ENCODE data around the gene WFIKKN2. TPM values are rescaled to one million over a fixed set of nuclear protein-coding genes. Genes with fewer than 3 reads are reported as not detected.

WFIKKN2 gene
- total and polyA plus RNA-seq, 2 donors (not counting 1 experiment from before 2014, with no cell fraction given) = 0.02 to 0.33 TPM

GRCh38 chr17:50805486-50805885, 29.9 kb upstream of the WFIKKN2 start:
- H3K9me3 ChIP-seq (ENCODE audit: control insufficient read depth, insufficient read depth, low read depth, low read length) = no peaks in the 10 kb centered on the region
- no peak overlapping the region for H2AFZ ChIP-seq (ENCODE audit: low read length)
- H4K20me1 ChIP-seq (ENCODE audit: control insufficient read depth, extremely low read depth, insufficient read depth, low read length) = no peaks in the 10 kb centered on the region
- H3K79me2 ChIP-seq (ENCODE audit: control insufficient read depth, insufficient read depth, low read length) = no peaks in the 10 kb centered on the region
- no peak overlapping the region for H3K4me3 ChIP-seq (replicated peaks in 1 of 4; ENCODE audit: control extremely low read depth in 1 of 4, insufficient read depth in 1 of 4, low read depth in 3 of 4, low read length in 4 of 4)
- TF ChIP-seq EZH2 (IDR thresholded peaks at IDR 0.05; ENCODE audit: low read length, missing control alignments) = no peak
- no peak for TF ChIP-seq CTCF (conservative IDR thresholded peaks at IDR 0.05 in 1 of 2, IDR thresholded peaks at IDR 0.05 in 1 of 2; ENCODE audit: low read depth in 1 of 2, low read length in 2 of 2)
- H3K9ac ChIP-seq (ENCODE audit: insufficient read depth, low read length) = no peak overlapping the region
- no peak overlapping the region for H3K27ac ChIP-seq (ENCODE audit: insufficient read depth, low read length)
- no peaks in the 10 kb centered on the region for H3K27me3 ChIP-seq (ENCODE audit: control insufficient read depth, insufficient read depth, low read length)
- no peaks in the 10 kb centered on the region for H3K36me3 ChIP-seq (ENCODE audit: control insufficient read depth, insufficient read depth, low read length)
- no peaks in the 10 kb centered on the region for H3K4me1 ChIP-seq (ENCODE audit: control insufficient read depth, extremely low read depth, insufficient read depth, low read length)
- no peak for DNase-seq (ENCODE audit: low read depth in 2 of 2)
- no peak overlapping the region for H3K4me2 ChIP-seq (ENCODE audit: extremely low read depth, insufficient read depth, low read length)

- no peaks in the 10 kb centered on the region for H3K27me3 ChIP-seq (ENCODE audit: control insufficient read depth, insufficient read depth, low read length)
- peak in 1 of 2 donors; percentile 49 for DNase-seq (ENCODE audit: low read depth in 2 of 2)
- no peak overlapping the region for H3K4me3 ChIP-seq (replicated peaks in 1 of 4; ENCODE audit: control extremely low read depth in 1 of 4, insufficient read depth in 1 of 4, low read depth in 3 of 4, low read length in 4 of 4)
- TF ChIP-seq EZH2 (IDR thresholded peaks at IDR 0.05; ENCODE audit: low read length, missing control alignments) = no peak
- TF ChIP-seq CTCF (conservative IDR thresholded peaks at IDR 0.05 in 1 of 2, IDR thresholded peaks at IDR 0.05 in 1 of 2; ENCODE audit: low read depth in 1 of 2, low read length in 2 of 2) = peak; percentile 28 to 37
- no peaks in the 10 kb centered on the region for H3K9me3 ChIP-seq (ENCODE audit: control insufficient read depth, insufficient read depth, low read depth, low read length)
- H3K4me2 ChIP-seq (ENCODE audit: extremely low read depth, insufficient read depth, low read length) = no peak overlapping the region
- no peaks in the 10 kb centered on the region for H4K20me1 ChIP-seq (ENCODE audit: control insufficient read depth, extremely low read depth, insufficient read depth, low read length)
- no peak overlapping the region for H3K27ac ChIP-seq (ENCODE audit: insufficient read depth, low read length)
- no peaks in the 10 kb centered on the region for H3K36me3 ChIP-seq (ENCODE audit: control insufficient read depth, insufficient read depth, low read length)
- no peaks in the 10 kb centered on the region for H3K79me2 ChIP-seq (ENCODE audit: control insufficient read depth, insufficient read depth, low read length)
- no peak overlapping the region for H3K9ac ChIP-seq (ENCODE audit: insufficient read depth, low read length)
- no peak overlapping the region for H2AFZ ChIP-seq (ENCODE audit: low read length)
- H3K4me1 ChIP-seq (ENCODE audit: control insufficient read depth, extremely low read depth, insufficient read depth, low read length) = no peaks in the 10 kb centered on the region
Observed at GRCh38 chr17:50806141-50806643, 29.2 kb upstream of the WFIKKN2 start.

GRCh38 chr17:50807009-50807408, 28.4 kb upstream of the WFIKKN2 start:
- H3K27me3 ChIP-seq (ENCODE audit: control insufficient read depth, insufficient read depth, low read length) = no peaks in the 10 kb centered on the region
- H3K27ac ChIP-seq (ENCODE audit: insufficient read depth, low read length) = no peak overlapping the region
- H3K79me2 ChIP-seq (ENCODE audit: control insufficient read depth, insufficient read depth, low read length) = no peaks in the 10 kb centered on the region
- H3K4me3 ChIP-seq (replicated peaks in 1 of 4; ENCODE audit: control extremely low read depth in 1 of 4, insufficient read depth in 1 of 4, low read depth in 3 of 4, low read length in 4 of 4) = no peak overlapping the region
- H3K4me1 ChIP-seq (ENCODE audit: control insufficient read depth, extremely low read depth, insufficient read depth, low read length) = no peaks in the 10 kb centered on the region
- TF ChIP-seq CTCF (conservative IDR thresholded peaks at IDR 0.05 in 1 of 2, IDR thresholded peaks at IDR 0.05 in 1 of 2; ENCODE audit: low read depth in 1 of 2, low read length in 2 of 2) = no peak
- TF ChIP-seq EZH2 (IDR thresholded peaks at IDR 0.05; ENCODE audit: low read length, missing control alignments) = no peak
- H2AFZ ChIP-seq (ENCODE audit: low read length) = no peak overlapping the region
- no peaks in the 10 kb centered on the region for H4K20me1 ChIP-seq (ENCODE audit: control insufficient read depth, extremely low read depth, insufficient read depth, low read length)
- H3K9ac ChIP-seq (ENCODE audit: insufficient read depth, low read length) = no peak overlapping the region
- H3K9me3 ChIP-seq (ENCODE audit: control insufficient read depth, insufficient read depth, low read depth, low read length) = no peaks in the 10 kb centered on the region
- H3K4me2 ChIP-seq (ENCODE audit: extremely low read depth, insufficient read depth, low read length) = no peak overlapping the region
- DNase-seq (ENCODE audit: low read depth in 2 of 2) = peak in 1 of 2 donors; percentile 24
- H3K36me3 ChIP-seq (ENCODE audit: control insufficient read depth, insufficient read depth, low read length) = no peaks in the 10 kb centered on the region
